Activated CD4-positive, CD25-positive, alpha-beta regulatory T cell (primary cell): Measurements from ENCODE around the gene KCNC3.

Experiments used
- DNase-seq, 4 experiments: peaks; one replicate each; lab custom pipeline; 2025; lab: John Stamatoyannopoulos, UW

KCNC3 gene

GRCh38 chr19:50276370-50277063 lies 52.7 kb downstream of the KCNC3 start:
- no peak for DNase-seq

GRCh38 chr19:50275577-50276368 lies 53.4 kb downstream of the KCNC3 start:
- DNase-seq, result no peak

- DNase-seq, result no peak
These were observed 55.4 kb downstream of the KCNC3 start for GRCh38 chr19:50273821-50274220.

- DNase-seq, result no peak
These were observed 56.8 kb downstream of the KCNC3 start for GRCh38 chr19:50272263-50272897.

GRCh38 chr19:50269653-50270052 lies 59.5 kb downstream of the KCNC3 start:
- no peak for DNase-seq

- DNase-seq, result no peak
These were observed 60.7 kb downstream of the KCNC3 start for GRCh38 chr19:50268501-50268900.

GRCh38 chr19:50268041-50268440 lies 61.1 kb downstream of the KCNC3 start:
- DNase-seq, result no peak

- no peak for DNase-seq
These were observed 62.3 kb downstream of the KCNC3 start for GRCh38 chr19:50266896-50267295.

GRCh38 chr19:50266041-50266440 lies 63.1 kb downstream of the KCNC3 start:
- DNase-seq, result no peak

GRCh38 chr19:50264483-50265186 lies 64.5 kb downstream of the KCNC3 start:
- DNase-seq, result no peak

- DNase-seq, result no peak
These were observed 66.0 kb downstream of the KCNC3 start for GRCh38 chr19:50263176-50263575.
